GM18909 (cell line): ENCODE measurements around the gene IKZF4.

Experiments
- ATAC-seq: cut with Tn5 transposase; IDR thresholded peaks from one replicate; pipeline ENCODE4 v1.9.1; 2021; ENCODE audit warnings: mild to moderate bottlenecking; ENCODE audit not compliant: unreplicated experiment, poor library complexity

IKZF4 gene

GRCh38 chr12:56080556-56081138 lies 59.8 kb downstream of the IKZF4 start:
- no peak for ATAC-seq

- no peak for ATAC-seq
Measured at GRCh38 chr12:56081393-56082347, 60.8 kb downstream of the IKZF4 start.

GRCh38 chr12:56082382-56082781 lies 61.5 kb downstream of the IKZF4 start:
- ATAC-seq = no peak

- ATAC-seq = no peak
Measured at GRCh38 chr12:56082967-56083366, 62.1 kb downstream of the IKZF4 start.

- no peak for ATAC-seq
Measured at GRCh38 chr12:56084958-56085543, 64.2 kb downstream of the IKZF4 start.

GRCh38 chr12:56086096-56086495 lies 65.3 kb downstream of the IKZF4 start:
- ATAC-seq = no peak

GRCh38 chr12:56086608-56087007 lies 65.8 kb downstream of the IKZF4 start:
- ATAC-seq = no peak

GRCh38 chr12:56087220-56087619 lies 66.4 kb downstream of the IKZF4 start:
- ATAC-seq = no peak
